Epidermal melanocyte (primary cell): Measurements from ENCODE around the gene ZNF43.
"Not testable (repeated sequence)": the region's sequence is repeated elsewhere in the genome, so short reads cannot be mapped to it uniquely, and the experiment has no call there.

Experiments
- DNase-seq: peaks from one replicate; pipeline ENCODE4 v3.0.0; 2011; ENCODE audit warnings: low spot score; ENCODE audit not compliant: insufficient read length

The ZNF43 gene

DNA sequence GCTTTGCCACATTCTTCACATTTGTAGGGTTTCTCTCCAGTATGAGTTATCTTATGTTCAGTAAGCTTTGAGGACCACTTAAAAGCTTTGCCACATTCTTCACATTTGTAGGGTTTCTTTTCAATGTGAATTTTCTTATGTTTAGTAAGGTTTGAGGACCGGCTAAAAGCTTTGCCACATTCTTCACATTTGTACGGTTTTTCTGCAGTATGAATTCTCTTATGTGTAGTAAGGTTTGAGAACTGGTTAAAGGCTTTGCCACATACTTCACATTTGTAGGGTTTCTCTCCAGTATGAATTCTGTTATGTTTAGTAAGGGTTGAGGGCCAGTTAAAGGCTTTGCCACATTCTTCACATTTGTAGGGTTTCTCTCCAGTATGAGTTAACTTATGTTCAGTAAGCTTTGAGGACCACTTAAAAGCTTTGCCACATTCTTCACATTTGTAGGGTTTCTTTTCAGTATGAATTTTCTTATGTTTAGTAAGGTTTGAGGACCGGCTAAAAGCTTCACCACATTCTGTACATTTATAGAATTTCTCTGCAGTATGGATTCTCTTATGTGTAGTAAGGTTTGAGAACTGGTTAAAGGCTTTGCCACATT, 27.5 kb downstream of the ZNF43 start:
- not testable (repeated sequence) for DNase-seq

GRCh38 chr19:21789466-21790085, 46.4 kb downstream of the ZNF43 start:
- DNase-seq, result no peak

- no peak for DNase-seq
These were observed 49.0 kb downstream of the ZNF43 start for GRCh38 chr19:21786936-21787335.

DNA sequence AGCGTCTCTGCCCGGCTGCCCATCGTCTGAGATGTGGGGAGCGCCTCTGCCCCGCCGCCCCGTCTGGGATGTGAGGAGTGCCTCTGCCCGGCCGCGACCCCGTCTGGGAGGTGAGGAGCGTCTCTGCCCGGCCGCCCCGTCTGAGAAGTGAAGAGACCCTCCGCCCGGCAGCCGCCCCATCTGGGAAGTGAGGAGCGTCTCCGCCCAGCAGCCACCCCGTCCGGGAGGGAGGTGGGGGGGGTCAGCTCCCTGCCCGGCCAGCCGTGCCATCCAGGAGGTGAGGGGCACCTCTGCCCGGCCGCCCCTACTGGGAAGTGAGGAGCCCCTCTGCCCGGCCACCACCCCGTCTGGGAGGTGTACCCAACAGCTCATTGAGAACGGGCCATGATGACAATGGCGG, 60.2 kb downstream of the ZNF43 start:
- DNase-seq, result not testable (repeated sequence)

GRCh38 chr19:21767065-21767800, 68.7 kb downstream of the ZNF43 start, which contains the start of gene ZNF100:
Gene ZNF100, minus strand, starts transcription at chr19:21767579. Its CDS starts 150 bp downstream, at chr19:21767429.
- DNase-seq, result peak; percentile 75

- not testable (repeated sequence) for DNase-seq
These were observed 69.3 kb downstream of the ZNF43 start for GRCh38 chr19:21766705-21767064.

GRCh38 chr19:21765151-21765550, 70.8 kb downstream of the ZNF43 start:
- DNase-seq, result no peak

DNA sequence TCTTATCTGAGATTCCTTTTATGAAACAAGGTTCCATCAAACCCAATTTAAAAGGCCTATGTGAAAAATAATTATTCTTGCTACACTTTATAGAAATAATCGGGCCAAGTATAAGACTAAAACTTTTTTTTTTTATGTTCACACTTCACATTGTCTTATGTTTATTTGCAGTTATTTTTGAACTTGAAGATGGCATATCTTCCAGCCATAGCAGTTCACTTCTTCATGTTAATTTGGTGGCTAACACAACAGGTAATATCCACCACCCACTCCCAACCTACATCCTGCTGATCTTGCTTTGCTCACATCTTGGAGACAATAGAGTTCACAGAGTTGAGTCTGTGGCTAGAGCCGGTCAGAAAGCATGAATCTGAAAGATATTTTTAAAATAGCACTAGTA, 74.4 kb downstream of the ZNF43 start:
- not testable (repeated sequence) for DNase-seq

DNA sequence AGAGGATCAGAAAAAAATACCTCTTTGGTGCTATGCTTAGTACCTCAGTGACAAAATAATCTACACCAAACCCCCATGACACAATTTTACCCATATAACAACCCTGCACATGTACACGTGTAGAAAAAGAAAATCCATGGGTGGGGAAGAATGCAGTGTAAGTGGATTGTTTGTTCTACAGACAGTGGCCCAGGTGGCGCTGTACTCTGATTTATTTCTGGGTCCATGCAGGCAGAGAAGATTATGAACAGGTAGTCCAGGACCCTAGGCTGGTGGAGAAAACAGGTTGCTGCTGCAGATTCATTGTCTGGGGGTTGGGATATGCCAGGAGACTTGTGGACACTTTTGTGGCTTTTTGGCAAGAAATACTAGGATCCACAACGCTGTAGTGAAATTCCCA, 77.7 kb downstream of the ZNF43 start:
- DNase-seq, result no peak

- DNase-seq, result not testable (repeated sequence)
These were observed 80.4 kb downstream of the ZNF43 start for GRCh38 chr19:21755555-21755954.
